ENCODE data around the gene TNNI3. TPM values are rescaled to one million over a fixed set of nuclear protein-coding genes. Genes with fewer than 3 reads are reported as not detected.

The TNNI3 gene
- total RNA-seq, 1 experiment from 2014 or later = 15.0 TPM

GRCh38 chr19:55198651-55199050, 41.1 kb upstream of the TNNI3 start (continued):
- TF ChIP-seq ZNF281 (CRISPR knock-in tag; IDR thresholded peaks at IDR 0.05) = no peak
- TF ChIP-seq E2F1 (CRISPR knock-in tag; IDR thresholded peaks at IDR 0.05) = no peak

GRCh38 chr19:55197528-55197927, 40.0 kb upstream of the TNNI3 start:
- ATAC-seq (peak; percentile 39; the same call in 1 of the 2 replicates), DNase-seq (ENCODE audit: low spot score) (no peak)
- TF ChIP-seq E2F4 (CRISPR knock-in tag; IDR thresholded peaks at IDR 0.05; ENCODE audit: borderline replicate concordance, low read depth) (no peak), IRF2 (CRISPR knock-in tag; IDR thresholded peaks at IDR 0.05; ENCODE audit: borderline replicate concordance, low read depth) (no peak), FOXP4 (CRISPR knock-in tag; IDR thresholded peaks at IDR 0.05) (no peak), ZNF317 (CRISPR knock-in tag; IDR thresholded peaks at IDR 0.05; ENCODE audit: borderline replicate concordance, low read depth) (no peak), KAT7 (CRISPR knock-in tag; IDR thresholded peaks at IDR 0.05; ENCODE audit: borderline replicate concordance) (no peak), ZBTB21 (CRISPR knock-in tag; IDR thresholded peaks at IDR 0.05; ENCODE audit: borderline replicate concordance) (no peak), NR1H2 (CRISPR knock-in tag; IDR thresholded peaks at IDR 0.05) (no peak), CREB1 (CRISPR knock-in tag; IDR thresholded peaks at IDR 0.05) (no peak)
- ChIA-PET CTCF (interaction anchor here (1.4 kb wide), 1 partner anchor 109 kb away, joined by 3 read pairs; no protein-coding TSS in a partner anchor), POLR2A (no interaction called here)
- H3K27ac Mint-ChIP-seq = no peak overlapping the region; the same call in 1 of the 2 replicates
- peaks cover 40% of the 10 kb centered on the region for H3K27me3 Mint-ChIP-seq (ENCODE audit: low read depth)
- no peak overlapping the region for H3K4me3 Mint-ChIP-seq
- H3K4me1 Mint-ChIP-seq = no peaks in the 10 kb centered on the region
- no peaks in the 10 kb centered on the region for H3K36me3 Mint-ChIP-seq
- no peaks in the 10 kb centered on the region for H3K9me3 Mint-ChIP-seq

GRCh38 chr19:55196803-55197202, 39.3 kb upstream of the TNNI3 start:
- DNase-seq (ENCODE audit: low spot score) = no peak
- Mint-ChIP-seq H3K4me1 (no peaks in the 10 kb centered on the region), H3K9me3 (no peaks in the 10 kb centered on the region), H3K27ac (no peak overlapping the region), H3K36me3 (no peaks in the 10 kb centered on the region), H3K27me3 (ENCODE audit: low read depth) (peaks cover 44% of the 10 kb centered on the region), H3K4me3 (no peak overlapping the region)
- ChIA-PET POLR2A (interaction anchor here (0.6 kb wide), 1 partner anchor 40 kb away, joined by 4 read pairs; no protein-coding TSS in a partner anchor), CTCF (interaction anchor here (1.4 kb wide), 1 partner anchor 108 kb away, joined by 3 read pairs; no protein-coding TSS in a partner anchor)
- ATAC-seq = peak; percentile 55
- TF ChIP-seq ATF6 (CRISPR knock-in tag; IDR thresholded peaks at IDR 0.05) = no peak
- no peak for TF ChIP-seq ELF4 (CRISPR knock-in tag; IDR thresholded peaks at IDR 0.05; ENCODE audit: low read depth)
- no peak for TF ChIP-seq ZNF512 (CRISPR knock-in tag; IDR thresholded peaks at IDR 0.05; ENCODE audit: borderline replicate concordance)
- no peak for TF ChIP-seq CREM (CRISPR knock-in tag; IDR thresholded peaks at IDR 0.05)
- TF ChIP-seq SMAD3 (CRISPR knock-in tag; IDR thresholded peaks at IDR 0.05; ENCODE audit: borderline replicate concordance) = no peak
- no peak for TF ChIP-seq ZNF423 (CRISPR knock-in tag; IDR thresholded peaks at IDR 0.05)
- no peak for TF ChIP-seq ZNF532 (CRISPR knock-in tag; IDR thresholded peaks at IDR 0.05; ENCODE audit: borderline replicate concordance)
- no peak for TF ChIP-seq NR1H2 (CRISPR knock-in tag; IDR thresholded peaks at IDR 0.05)

Measured in WTC11 (cell line).